ENCODE results near the gene OSTM1. TPM values are rescaled to one million over a fixed set of nuclear protein-coding genes. Genes with fewer than 3 reads are reported as not detected.

OSTM1 gene
- polyA plus RNA-seq, 3 donors = 13.4 to 60.1 (median 49.7) TPM

DNA sequence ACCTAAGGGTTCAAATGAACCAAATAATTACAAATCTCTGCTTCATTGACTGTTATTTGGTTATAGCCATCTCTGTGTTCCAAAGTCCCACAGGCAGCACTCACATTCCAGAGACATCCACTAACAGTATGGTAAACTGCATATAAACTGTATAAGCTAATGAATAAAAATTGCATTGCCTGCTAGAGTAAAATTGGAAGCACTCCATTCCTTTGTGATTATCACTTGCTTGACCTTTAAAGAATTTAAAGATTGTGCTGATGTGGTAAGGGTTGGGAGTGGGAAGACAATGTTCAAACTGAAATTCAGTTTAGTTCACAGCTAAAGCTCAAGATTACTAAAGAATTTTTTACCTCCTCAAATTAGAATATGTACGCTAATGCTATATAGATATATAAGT lies 31.0 kb upstream of the OSTM1 start:
- Histone ChIP-seq H4K20me1 (ENCODE audit: insufficient read depth, low read length) (no peaks in the 10 kb centered on the region), H3K9ac (ENCODE audit: insufficient read depth, low read length, poor library complexity, severe bottlenecking) (no peak overlapping the region), H2AFZ (ENCODE audit: insufficient read depth, low read depth, low read length, poor library complexity, severe bottlenecking) (no peak overlapping the region), H3K9me3 (replicated peaks in 1 of 2; ENCODE audit: control insufficient read depth in 1 of 2, insufficient read depth in 1 of 2, low read length in 2 of 2) (no peaks in the 10 kb centered on the region), H3K4me2 (replicated peaks; ENCODE audit: extremely low read depth, low read length, poor library complexity, severe bottlenecking) (no peak overlapping the region), H3K79me2 (ENCODE audit: insufficient read depth, low read length) (no peaks in the 10 kb centered on the region), H3K4me3 (replicated peaks in 1 of 3; ENCODE audit: low read depth in 2 of 3, low read length in 3 of 3) (no peak overlapping the region), H3K27me3 (ENCODE audit: control insufficient read depth in 2 of 2, insufficient read depth in 2 of 2, low read length in 2 of 2) (peaks cover 4 to 20% of the 10 kb centered on the region in 2 donors), H3K36me3 (replicated peaks in 1 of 2; ENCODE audit: control insufficient read depth in 1 of 2, insufficient read depth in 2 of 2, low read length in 2 of 2) (no peaks in the 10 kb centered on the region), H3K4me1 (ENCODE audit: control insufficient read depth in 1 of 2, insufficient read depth in 2 of 2, low read length in 2 of 2) (no peaks in the 10 kb centered on the region), H3K27ac (ENCODE audit: low read depth in 1 of 2, low read length in 2 of 2) (no peak overlapping the region)
- H3K4me1 Mint-ChIP-seq = no peaks in the 10 kb centered on the region
- TF ChIP-seq, protein P1, sequence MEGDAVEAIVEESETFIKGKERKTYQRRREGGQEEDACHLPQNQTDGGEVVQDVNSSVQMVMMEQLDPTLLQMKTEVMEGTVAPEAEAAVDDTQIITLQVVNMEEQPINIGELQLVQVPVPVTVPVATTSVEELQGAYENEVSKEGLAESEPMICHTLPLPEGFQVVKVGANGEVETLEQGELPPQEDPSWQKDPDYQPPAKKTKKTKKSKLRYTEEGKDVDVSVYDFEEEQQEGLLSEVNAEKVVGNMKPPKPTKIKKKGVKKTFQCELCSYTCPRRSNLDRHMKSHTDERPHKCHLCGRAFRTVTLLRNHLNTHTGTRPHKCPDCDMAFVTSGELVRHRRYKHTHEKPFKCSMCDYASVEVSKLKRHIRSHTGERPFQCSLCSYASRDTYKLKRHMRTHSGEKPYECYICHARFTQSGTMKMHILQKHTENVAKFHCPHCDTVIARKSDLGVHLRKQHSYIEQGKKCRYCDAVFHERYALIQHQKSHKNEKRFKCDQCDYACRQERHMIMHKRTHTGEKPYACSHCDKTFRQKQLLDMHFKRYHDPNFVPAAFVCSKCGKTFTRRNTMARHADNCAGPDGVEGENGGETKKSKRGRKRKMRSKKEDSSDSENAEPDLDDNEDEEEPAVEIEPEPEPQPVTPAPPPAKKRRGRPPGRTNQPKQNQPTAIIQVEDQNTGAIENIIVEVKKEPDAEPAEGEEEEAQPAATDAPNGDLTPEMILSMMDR (IDR thresholded peaks at IDR 0.05) = no peak
- no peaks in the 10 kb centered on the region for H3K36me3 Mint-ChIP-seq
- H3K27ac Mint-ChIP-seq = no peak overlapping the region
- H3K9me3 Mint-ChIP-seq = peaks cover 0 to 2% (median 0%) of the 10 kb centered on the region in 7 donors
- no CpG with 5 or more reads among the region's 1 CpG for WGBS (ENCODE audit: insufficient coverage)
- H3K27me3 Mint-ChIP-seq (ENCODE audit: low read depth in 3 of 3) = peaks cover 9 to 18% (median 16%) of the 10 kb centered on the region in 3 donors
- no peak for DNase-seq
- H3K4me3 Mint-ChIP-seq = no peak overlapping the region
- intact Hi-C loops (cut with micrococcal nuclease) = no loop called here

DNA sequence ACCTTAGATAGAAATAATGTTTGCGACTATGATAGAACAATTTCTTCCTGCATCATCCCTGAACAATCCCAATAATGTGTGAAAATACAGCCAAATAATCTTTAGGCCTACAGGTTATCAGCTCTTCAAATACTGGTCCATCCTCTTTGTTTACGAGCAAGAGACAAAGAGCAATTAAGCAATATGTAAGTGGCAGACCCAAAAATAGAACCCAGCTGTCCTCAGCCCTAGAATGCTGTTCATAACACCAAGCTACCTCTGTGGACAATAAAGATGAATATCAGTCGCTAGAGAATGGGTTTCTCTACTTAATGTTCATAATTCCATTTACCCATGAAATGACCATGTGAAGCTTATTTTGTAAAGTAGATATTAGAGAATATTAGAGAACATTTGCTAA lies 28.4 kb upstream of the OSTM1 start:
- Histone ChIP-seq H2AFZ (ENCODE audit: insufficient read depth, low read depth, low read length, poor library complexity, severe bottlenecking) (no peak overlapping the region), H3K27me3 (ENCODE audit: control insufficient read depth in 2 of 2, insufficient read depth in 2 of 2, low read length in 2 of 2) (peaks cover 4 to 17% of the 10 kb centered on the region in 2 donors), H3K4me2 (replicated peaks; ENCODE audit: extremely low read depth, low read length, poor library complexity, severe bottlenecking) (no peak overlapping the region), H4K20me1 (ENCODE audit: insufficient read depth, low read length) (no peaks in the 10 kb centered on the region), H3K27ac (ENCODE audit: low read depth in 1 of 2, low read length in 2 of 2) (no peak overlapping the region), H3K9ac (ENCODE audit: insufficient read depth, low read length, poor library complexity, severe bottlenecking) (no peak overlapping the region), H3K4me1 (ENCODE audit: control insufficient read depth in 1 of 2, insufficient read depth in 2 of 2, low read length in 2 of 2) (no peaks in the 10 kb centered on the region), H3K4me3 (replicated peaks in 1 of 3; ENCODE audit: low read depth in 2 of 3, low read length in 3 of 3) (no peak overlapping the region), H3K36me3 (replicated peaks in 1 of 2; ENCODE audit: control insufficient read depth in 1 of 2, insufficient read depth in 2 of 2, low read length in 2 of 2) (no peaks in the 10 kb centered on the region), H3K9me3 (replicated peaks in 1 of 2; ENCODE audit: control insufficient read depth in 1 of 2, insufficient read depth in 1 of 2, low read length in 2 of 2) (no peaks in the 10 kb centered on the region), H3K79me2 (ENCODE audit: insufficient read depth, low read length) (no peaks in the 10 kb centered on the region)
- no peak for DNase-seq
- TF ChIP-seq, protein P1 (IDR thresholded peaks at IDR 0.05) = no peak
- Mint-ChIP-seq H3K9me3 (peaks cover 0 to 2% (median 0%) of the 10 kb centered on the region in 7 donors), H3K4me3 (no peak overlapping the region), H3K27ac (no peak overlapping the region), H3K4me1 (no peaks in the 10 kb centered on the region), H3K27me3 (ENCODE audit: low read depth in 3 of 3) (peaks cover 6 to 17% (median 16%) of the 10 kb centered on the region in 3 donors), H3K36me3 (no peaks in the 10 kb centered on the region)
- intact Hi-C loops (cut with micrococcal nuclease) = no loop called here
- WGBS (ENCODE audit: insufficient coverage) = 83% methylated on average over 1 of the region's 3 CpGs
